ENCODE results near the gene SLC12A2. TPM values are rescaled to one million over a fixed set of nuclear protein-coding genes. Genes with fewer than 3 reads are reported as not detected.
A peak's percentile ranks its signal among the peaks of the same experiment; 100 is the strongest.

SLC12A2 gene
- total and polyA plus RNA-seq, 9 of the 15 experiments (the other 6 are each of a cell fraction or from before 2014, with no cell fraction given), result 5.1 to 20.3 (median 12.6) TPM

- no peak for TF ChIP-seq TRIM25 (IDR thresholded peaks at IDR 0.05; ENCODE audit: borderline replicate concordance)
- no peak for TF ChIP-seq ZMIZ1 (IDR thresholded peaks at IDR 0.05; ENCODE audit: low read depth in 2 of 2, low read length in 2 of 2)
- peak in 1 of 2 experiments; percentile 10; a peak in 2 of 4 replicates for TF ChIP-seq RCOR1 (IDR thresholded peaks at IDR 0.05; ENCODE audit: borderline replicate concordance in 1 of 2, low read depth in 2 of 2, low read length in 2 of 2)
- TF ChIP-seq NFIC (IDR thresholded peaks at IDR 0.05), result peak; percentile 33; the same call in 1 of the 2 replicates
- TF ChIP-seq MGA (IDR thresholded peaks at IDR 0.05), result peak; percentile 97
- TF ChIP-seq CBFA2T3 (IDR thresholded peaks at IDR 0.05), result no peak
- no peak for TF ChIP-seq SAP30 (IDR thresholded peaks at IDR 0.05; ENCODE audit: borderline replicate concordance, insufficient read depth, low read depth, low read length, poor library complexity, severe bottlenecking)
Observed at GRCh38 chr5:128083033-128083810, at the start of gene SLC12A2 (continued).
